ENCODE results near the gene RAD51B. TPM values are rescaled to one million over a fixed set of nuclear protein-coding genes. Genes with fewer than 3 reads are reported as not detected.

Gene RAD51B
- total RNA-seq, 6 donors from 2014 or later: 10.6 to 63.9 (median 18.4) TPM

DNA sequence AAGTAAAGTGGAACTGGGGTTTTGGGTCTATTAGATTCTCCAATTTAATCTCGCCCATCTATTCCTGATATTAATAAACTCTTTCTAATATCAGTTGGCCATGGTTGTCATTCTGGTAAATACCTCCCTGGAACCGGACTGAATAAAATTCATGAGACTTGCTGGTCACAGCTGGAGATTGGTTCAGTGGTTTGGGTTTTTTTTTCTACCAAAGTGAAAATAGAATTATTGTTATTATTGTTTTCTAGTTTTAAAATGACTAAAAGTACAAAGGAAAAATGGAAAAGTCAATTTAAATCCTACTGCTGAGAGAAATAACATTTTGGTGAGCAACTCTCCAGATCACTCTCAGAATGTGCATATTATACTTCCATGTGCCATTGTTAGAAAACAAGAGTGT, 535.8 kb downstream of the RAD51B start:
- peaks cover 13 to 17% (median 15%) of the 10 kb centered on the region in 4 donors for H3K4me1 ChIP-seq
- DNase-seq (no peak), ATAC-seq (ENCODE audit: low FRiP score in 2 of 2) (no peak)
- H3K27me3 ChIP-seq: no peaks in the 10 kb centered on the region
- no peak overlapping the region for H3K4me3 ChIP-seq
- no peaks in the 10 kb centered on the region for H3K36me3 ChIP-seq
- no peak for TF ChIP-seq EP300 (IDR thresholded peaks at IDR 0.05)
- no peak for TF ChIP-seq POLR2A (IDR thresholded peaks at IDR 0.05)
- TF ChIP-seq POLR2AphosphoS5 (IDR thresholded peaks at IDR 0.05): no peak
- TF ChIP-seq, protein P1, sequence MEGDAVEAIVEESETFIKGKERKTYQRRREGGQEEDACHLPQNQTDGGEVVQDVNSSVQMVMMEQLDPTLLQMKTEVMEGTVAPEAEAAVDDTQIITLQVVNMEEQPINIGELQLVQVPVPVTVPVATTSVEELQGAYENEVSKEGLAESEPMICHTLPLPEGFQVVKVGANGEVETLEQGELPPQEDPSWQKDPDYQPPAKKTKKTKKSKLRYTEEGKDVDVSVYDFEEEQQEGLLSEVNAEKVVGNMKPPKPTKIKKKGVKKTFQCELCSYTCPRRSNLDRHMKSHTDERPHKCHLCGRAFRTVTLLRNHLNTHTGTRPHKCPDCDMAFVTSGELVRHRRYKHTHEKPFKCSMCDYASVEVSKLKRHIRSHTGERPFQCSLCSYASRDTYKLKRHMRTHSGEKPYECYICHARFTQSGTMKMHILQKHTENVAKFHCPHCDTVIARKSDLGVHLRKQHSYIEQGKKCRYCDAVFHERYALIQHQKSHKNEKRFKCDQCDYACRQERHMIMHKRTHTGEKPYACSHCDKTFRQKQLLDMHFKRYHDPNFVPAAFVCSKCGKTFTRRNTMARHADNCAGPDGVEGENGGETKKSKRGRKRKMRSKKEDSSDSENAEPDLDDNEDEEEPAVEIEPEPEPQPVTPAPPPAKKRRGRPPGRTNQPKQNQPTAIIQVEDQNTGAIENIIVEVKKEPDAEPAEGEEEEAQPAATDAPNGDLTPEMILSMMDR (IDR thresholded peaks at IDR 0.05): no peak
- WGBS, 2 donors: 94 to 97% methylated on average over 2 of the region's 2 CpGs
- no peaks in the 10 kb centered on the region for H3K9me3 ChIP-seq
- H3K27ac ChIP-seq: no peak overlapping the region

DNA sequence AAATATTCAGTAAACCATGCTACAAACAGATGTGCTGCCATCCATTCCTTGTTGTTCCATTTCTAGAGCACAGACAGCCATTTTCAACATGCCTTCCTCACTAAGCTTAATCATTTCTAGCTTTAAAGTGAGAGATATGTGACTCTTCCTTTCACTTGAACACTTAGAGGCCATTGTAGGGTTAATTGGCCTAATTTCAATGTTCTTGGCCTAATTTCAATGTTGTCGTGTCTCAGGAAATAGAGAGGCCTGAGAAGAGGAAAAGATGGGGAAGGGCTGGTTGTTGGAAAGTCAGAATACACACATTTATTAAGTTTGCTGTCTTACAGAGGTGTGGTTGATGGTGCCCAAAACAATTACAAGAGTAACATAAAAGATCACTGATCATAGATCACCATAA, 538.2 kb downstream of the RAD51B start:
- Histone ChIP-seq H3K27ac (peak overlapping the region in 1 of 4 donors; percentile 18), H3K9me3 (no peaks in the 10 kb centered on the region), H3K27me3 (no peaks in the 10 kb centered on the region), H3K4me3 (no peak overlapping the region), H3K36me3 (no peaks in the 10 kb centered on the region), H3K4me1 (peaks cover 13 to 34% (median 20%) of the 10 kb centered on the region in 4 donors)
- WGBS, 2 donors: 5 to 10% methylated on average over 1 of the region's 1 CpG
- DNase-seq (no peak), ATAC-seq (ENCODE audit: low FRiP score in 2 of 2) (no peak)
- no peak for TF ChIP-seq POLR2AphosphoS5 (IDR thresholded peaks at IDR 0.05)
- TF ChIP-seq EP300 (IDR thresholded peaks at IDR 0.05): no peak
- TF ChIP-seq, protein P1 (IDR thresholded peaks at IDR 0.05): no peak
- no peak for TF ChIP-seq POLR2A (IDR thresholded peaks at IDR 0.05)

DNA sequence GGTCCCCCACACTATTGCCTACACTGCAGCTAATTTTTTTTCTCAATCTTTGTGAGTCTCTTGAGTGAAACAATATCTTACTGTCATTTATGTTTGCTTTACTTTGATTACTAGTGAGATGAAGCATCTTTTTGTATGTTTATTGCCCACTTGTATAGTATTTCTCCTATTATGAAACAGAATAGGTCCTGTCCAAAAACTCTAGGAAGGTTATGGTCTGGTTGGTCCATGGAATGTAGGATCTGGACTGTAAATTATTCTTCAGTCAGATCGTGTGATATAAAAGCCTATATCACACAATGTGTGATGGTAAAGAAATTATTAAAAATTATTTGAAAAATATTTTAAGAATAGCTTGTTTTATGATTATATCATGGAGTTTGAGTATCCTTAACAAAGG, 538.9 kb downstream of the RAD51B start:
- 89 to 95% methylated on average over 1 of the region's 1 CpG for WGBS, 2 donors
- no peaks in the 10 kb centered on the region for H3K27me3 ChIP-seq
- no peak overlapping the region for H3K4me3 ChIP-seq
- H3K27ac ChIP-seq: peak overlapping the region in 3 of 4 donors; percentile 75 to 88 (median 80)
- TF ChIP-seq, protein P1 (IDR thresholded peaks at IDR 0.05): no peak
- TF ChIP-seq EP300 (IDR thresholded peaks at IDR 0.05): no peak
- no peak for TF ChIP-seq POLR2A (IDR thresholded peaks at IDR 0.05)
- TF ChIP-seq POLR2AphosphoS5 (IDR thresholded peaks at IDR 0.05): no peak
- no peak for ATAC-seq (ENCODE audit: low FRiP score in 2 of 2)
- no peaks in the 10 kb centered on the region for H3K36me3 ChIP-seq
- no peak for DNase-seq
- peaks cover 13 to 34% (median 25%) of the 10 kb centered on the region in 4 donors for H3K4me1 ChIP-seq
- H3K9me3 ChIP-seq: no peaks in the 10 kb centered on the region

DNA sequence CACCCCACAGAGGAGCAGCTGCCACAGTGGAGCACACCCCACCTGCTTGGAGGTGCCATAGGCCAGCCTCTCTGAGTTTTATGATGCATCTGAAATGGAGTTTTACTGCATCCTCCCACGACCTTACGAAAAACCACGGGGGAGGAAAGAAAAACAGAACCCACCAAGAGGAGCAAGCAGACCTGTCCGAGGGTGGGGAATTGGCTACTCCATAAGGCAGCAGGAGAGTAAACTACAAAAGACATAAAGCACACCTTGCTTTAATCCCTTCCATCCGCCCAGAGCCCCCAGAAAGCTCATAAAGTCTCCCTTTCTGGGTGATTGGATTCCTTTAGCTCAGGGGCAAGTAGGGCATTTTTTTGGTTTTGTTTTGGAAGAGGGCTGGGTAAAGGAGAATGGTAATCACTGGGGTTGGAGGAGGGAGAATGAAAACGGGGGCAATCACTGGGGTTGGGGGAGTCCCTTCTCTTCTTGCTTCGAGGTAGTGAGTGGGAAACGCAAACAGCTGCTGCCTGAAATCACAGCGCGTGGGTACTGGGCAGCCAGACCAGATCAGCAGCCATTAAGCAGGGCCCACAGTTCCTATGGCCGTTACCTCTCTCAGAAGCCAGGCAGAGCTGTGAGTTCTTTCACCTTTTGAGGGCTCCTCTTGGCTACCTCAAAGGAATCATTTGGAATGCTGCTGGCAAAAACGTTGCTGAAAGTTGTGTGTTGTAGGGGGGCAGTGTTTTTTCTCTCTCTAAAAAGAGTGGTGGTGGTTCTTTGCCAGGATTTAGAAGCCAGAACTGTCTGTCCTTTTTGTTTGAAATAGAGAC, 539.6 kb downstream of the RAD51B start:
- TF ChIP-seq POLR2A (IDR thresholded peaks at IDR 0.05): no peak
- no peak for TF ChIP-seq POLR2AphosphoS5 (IDR thresholded peaks at IDR 0.05)
- no peak for TF ChIP-seq EP300 (IDR thresholded peaks at IDR 0.05)
- TF ChIP-seq, protein P1 (IDR thresholded peaks at IDR 0.05): no peak
- WGBS, 2 donors: 72 to 78% methylated on average over 12 of the region's 12 CpGs
- DNase-seq (no peak), ATAC-seq (ENCODE audit: low FRiP score in 2 of 2) (peak in 1 of 2 donors; percentile 49)
- Histone ChIP-seq H3K4me1 (peaks cover 13 to 37% (median 28%) of the 10 kb centered on the region in 4 donors), H3K36me3 (no peaks in the 10 kb centered on the region), H3K27ac (peak overlapping the region; percentile 75 to 88 (median 78)), H3K27me3 (no peaks in the 10 kb centered on the region), H3K9me3 (no peaks in the 10 kb centered on the region), H3K4me3 (no peak overlapping the region)

Measured in upper lobe of left lung (tissue), 6 donors.